ENCODE results near the gene UNK.

The UNK gene

DNA sequence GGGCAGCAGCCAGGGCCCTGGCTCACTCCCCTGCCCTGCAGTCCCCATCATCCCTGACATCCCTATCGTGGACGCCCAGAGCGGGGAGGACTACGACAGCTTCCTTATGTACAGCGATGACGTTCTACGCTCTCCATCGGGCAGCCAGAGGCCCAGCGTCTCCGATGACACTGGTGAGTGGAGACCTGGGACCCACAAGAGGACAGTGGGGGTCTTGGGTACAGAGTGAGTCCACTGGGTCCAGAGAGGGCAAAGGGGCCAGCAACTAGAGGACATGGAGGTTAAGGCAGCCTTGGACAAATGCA is 32.2 kb upstream of the UNK start:
- no peaks in the 10 kb centered on the region for H3K27me3 ChIP-seq (ENCODE audit: low read depth, low read length)
- H3K4me3 ChIP-seq (ENCODE audit: low read length) = no peak overlapping the region
- H3K9ac ChIP-seq (ENCODE audit: low read length) = no peak overlapping the region
- H3K79me2 ChIP-seq (ENCODE audit: low read length) = no peaks in the 10 kb centered on the region
- H2AFZ ChIP-seq (ENCODE audit: low read depth, low read length) = no peak overlapping the region
- 0 out of 2 replicates have a peak overlapping the region, but pooled peaks have one; percentile 96 for H3K4me2 ChIP-seq (ENCODE audit: low read length)
- H3K4me1 ChIP-seq (ENCODE audit: low read length) = peaks cover 32% of the 10 kb centered on the region
- H3K9me3 ChIP-seq (ENCODE audit: insufficient read depth, low read length) = no peaks in the 10 kb centered on the region
- H4K20me1 ChIP-seq (ENCODE audit: insufficient read depth, low read length) = no peaks in the 10 kb centered on the region
- no peaks in the 10 kb centered on the region for H3K36me3 ChIP-seq (replicated peaks; ENCODE audit: low read depth, low read length)
- TF ChIP-seq EZH2phosphoT487 (IDR thresholded peaks at IDR 0.05; ENCODE audit: low read depth) = no peak
- TF ChIP-seq, protein P1, sequence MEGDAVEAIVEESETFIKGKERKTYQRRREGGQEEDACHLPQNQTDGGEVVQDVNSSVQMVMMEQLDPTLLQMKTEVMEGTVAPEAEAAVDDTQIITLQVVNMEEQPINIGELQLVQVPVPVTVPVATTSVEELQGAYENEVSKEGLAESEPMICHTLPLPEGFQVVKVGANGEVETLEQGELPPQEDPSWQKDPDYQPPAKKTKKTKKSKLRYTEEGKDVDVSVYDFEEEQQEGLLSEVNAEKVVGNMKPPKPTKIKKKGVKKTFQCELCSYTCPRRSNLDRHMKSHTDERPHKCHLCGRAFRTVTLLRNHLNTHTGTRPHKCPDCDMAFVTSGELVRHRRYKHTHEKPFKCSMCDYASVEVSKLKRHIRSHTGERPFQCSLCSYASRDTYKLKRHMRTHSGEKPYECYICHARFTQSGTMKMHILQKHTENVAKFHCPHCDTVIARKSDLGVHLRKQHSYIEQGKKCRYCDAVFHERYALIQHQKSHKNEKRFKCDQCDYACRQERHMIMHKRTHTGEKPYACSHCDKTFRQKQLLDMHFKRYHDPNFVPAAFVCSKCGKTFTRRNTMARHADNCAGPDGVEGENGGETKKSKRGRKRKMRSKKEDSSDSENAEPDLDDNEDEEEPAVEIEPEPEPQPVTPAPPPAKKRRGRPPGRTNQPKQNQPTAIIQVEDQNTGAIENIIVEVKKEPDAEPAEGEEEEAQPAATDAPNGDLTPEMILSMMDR (IDR thresholded peaks at IDR 0.05; ENCODE audit: low read depth, low read length) = no peak
- H3K27ac ChIP-seq (ENCODE audit: low read length) = no peak overlapping the region

DNA sequence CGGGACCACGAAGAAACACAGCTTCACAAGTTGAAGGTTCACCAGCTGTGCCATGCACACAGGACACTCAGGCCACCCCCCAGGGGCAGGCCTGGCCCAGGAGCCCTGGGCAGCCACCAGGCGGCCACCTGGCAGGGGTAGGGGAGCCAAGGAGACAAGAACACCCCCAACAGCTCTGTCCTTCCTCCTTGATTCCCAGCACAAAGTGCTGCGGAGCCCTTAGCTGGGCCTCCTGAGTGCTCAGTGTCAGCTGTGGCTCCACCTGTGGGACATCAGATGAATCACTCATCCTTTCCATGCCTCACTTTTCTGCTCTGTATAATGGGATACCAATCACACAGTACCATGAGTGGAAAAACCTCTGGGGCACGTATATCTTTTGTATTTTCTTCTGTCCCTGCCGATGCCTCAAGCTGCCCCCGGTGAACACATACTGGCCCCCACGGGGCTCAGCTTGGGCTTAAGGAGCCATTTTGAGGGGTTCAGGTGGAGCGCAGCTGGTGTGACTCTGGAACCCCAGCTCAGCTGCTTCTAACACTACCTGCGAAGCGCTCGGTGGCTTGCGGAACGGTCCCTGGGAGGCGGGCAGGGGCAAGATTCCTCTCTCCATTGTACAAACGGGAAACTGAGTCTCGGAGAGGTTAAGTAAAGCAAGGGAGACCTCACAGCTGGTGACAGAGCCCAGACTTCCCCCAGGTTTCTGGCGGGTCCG is 31.6 kb upstream of the UNK start:
- H3K27me3 ChIP-seq (ENCODE audit: low read depth, low read length) = no peaks in the 10 kb centered on the region
- peak overlapping the region; percentile 96 for H3K4me2 ChIP-seq (ENCODE audit: low read length)
- H3K79me2 ChIP-seq (ENCODE audit: low read length) = no peaks in the 10 kb centered on the region
- no peaks in the 10 kb centered on the region for H3K36me3 ChIP-seq (replicated peaks; ENCODE audit: low read depth, low read length)
- TF ChIP-seq, protein P1 (IDR thresholded peaks at IDR 0.05; ENCODE audit: low read depth, low read length) = peak; percentile 49
- no peak for TF ChIP-seq EZH2phosphoT487 (IDR thresholded peaks at IDR 0.05; ENCODE audit: low read depth)
- H3K4me1 ChIP-seq (ENCODE audit: low read length) = peaks cover 29% of the 10 kb centered on the region
- no peaks in the 10 kb centered on the region for H3K9me3 ChIP-seq (ENCODE audit: insufficient read depth, low read length)
- H2AFZ ChIP-seq (ENCODE audit: low read depth, low read length) = peak overlapping the region; percentile 84
- peak overlapping the region; percentile 84 for H3K4me3 ChIP-seq (ENCODE audit: low read length)
- peak overlapping the region; percentile 38 for H3K27ac ChIP-seq (ENCODE audit: low read length)
- H4K20me1 ChIP-seq (ENCODE audit: insufficient read depth, low read length) = no peaks in the 10 kb centered on the region
- peak overlapping the region; percentile 86 for H3K9ac ChIP-seq (ENCODE audit: low read length)

GRCh38 chr17:75753514-75754377 is 30.9 kb upstream of the UNK start:
- Histone ChIP-seq H3K36me3 (replicated peaks; ENCODE audit: low read depth, low read length) (no peaks in the 10 kb centered on the region), H3K27ac (ENCODE audit: low read length) (peak overlapping the region; percentile 38), H3K4me2 (ENCODE audit: low read length) (peak overlapping the region; percentile 96), H3K9ac (ENCODE audit: low read length) (peak overlapping the region; percentile 86), H3K4me3 (ENCODE audit: low read length) (peak overlapping the region; percentile 84), H2AFZ (ENCODE audit: low read depth, low read length) (peak overlapping the region; percentile 84), H3K4me1 (ENCODE audit: low read length) (peaks cover 29% of the 10 kb centered on the region), H4K20me1 (ENCODE audit: insufficient read depth, low read length) (no peaks in the 10 kb centered on the region), H3K9me3 (ENCODE audit: insufficient read depth, low read length) (no peaks in the 10 kb centered on the region), H3K79me2 (ENCODE audit: low read length) (no peaks in the 10 kb centered on the region), H3K27me3 (ENCODE audit: low read depth, low read length) (no peaks in the 10 kb centered on the region)
- no peak for TF ChIP-seq EZH2phosphoT487 (IDR thresholded peaks at IDR 0.05; ENCODE audit: low read depth)
- TF ChIP-seq, protein P1 (IDR thresholded peaks at IDR 0.05; ENCODE audit: low read depth, low read length) = peak; percentile 58

All from OCI-LY3 (cell line).